Ovary (tissue), 9 donors: ENCODE data around the gene NCOA5. TPM values are rescaled to one million over a fixed set of nuclear protein-coding genes. Genes with fewer than 3 reads are reported as not detected.

Experiments
- DNase-seq, 5 donors: peaks; one replicate each; pipeline ENCODE4 v3.0.0-alpha.2; 2019 to 2020
- H3K27ac ChIP-seq, 2 donors: fragments of 200-600 bp; one replicate each; pipeline versions ENCODE4 v1.5.1 to v1.8.0; 2019 to 2022
- H3K27me3 ChIP-seq: fragments of 200-600 bp; one replicate; pipeline ENCODE4 v1.8.0; 2022
- H3K36me3 ChIP-seq: fragments of 200-600 bp; sonication (generic); one replicate; pipeline ENCODE4 v1.5.1; 2019
- H3K4me1 ChIP-seq: one replicate; pipeline ENCODE4 v1.8.1; 2013; ENCODE audit warnings: mild to moderate bottlenecking, moderate library complexity; ENCODE audit not compliant: insufficient read depth
- H3K4me3 ChIP-seq: fragments of 200-600 bp; sonication (generic); one replicate; pipeline ENCODE4 v1.5.1; 2017
- H3K9me3 ChIP-seq, 2 donors: fragments of 200-600 bp in 1 of 2; sonication (generic) in 1 of 2; one replicate each; pipeline versions ENCODE4 v1.5.1 to v1.8.1; 2013 to 2019; ENCODE audit warnings: mild to moderate bottlenecking in 1 of 2, moderate library complexity in 1 of 2
- CTCF ChIP-seq, 3 donors: fragments of 450-650 bp in 2 of 3; fragments of 200-600 bp in 1 of 3; IDR thresholded peaks; one replicate each; pipeline versions ENCODE4 v1.5.1 to v1.8.0; 2016 to 2022; ENCODE audit warnings: antibody characterized with exemption in 3 of 3, mild to moderate bottlenecking in 1 of 3
- EP300 ChIP-seq: sonication (generic); formaldehyde crosslinking; IDR thresholded peaks from one replicate; pipeline ENCODE4 v1.6.1; 2017; ENCODE audit warnings: antibody characterized with exemption
- POLR2A ChIP-seq: fragments of 450-650 bp; IDR thresholded peaks from one replicate; pipeline ENCODE4 v1.6.1; 2017; ENCODE audit warnings: antibody characterized with exemption, mild to moderate bottlenecking, moderate library complexity
- WGBS, 3 donors: extraction: QIAGEN DNeasy Blood & Tissue Kit in 1 of 3; methylation state at CpG; one replicate each; pipeline versions ENCODE4 v1.1.5 to v1.1.7; 2013 to 2017; 5-methylcytosine and 5-hydroxymethylcytosine counted together
- intact Hi-C, 4 donors: fragments of 100-400 bp; cut with DNase I; formaldehyde crosslinking; loops; one replicate each; pipeline versions ENCODE4 v1.11.0 to v1.15.1; 2022 to 2023
- polyA plus RNA-seq, 2 donors: library from polyadenylated mRNA; stranded (reverse); fragments of 200-250 nt in 1 of 2; fragments of 350-450 nt in 1 of 2; fragmentation: Illumina TruSeq in 1 of 2; extraction: RNeasy Lipid Tissue Mini Kit (QIAGEN cat#74804) in 1 of 2; gene quantifications; one replicate each; pipeline ENCODE4 v1.2.3, GENCODE V29; 2013 to 2014
- total RNA-seq, 7 donors: library from RNA; depleted of rRNA in 2 of 7; stranded (reverse); fragments of >200 nt in 2 of 7; fragmentation: NEBNext Ultra II Directional in 3 of 7; extraction: Animal tissue kit (Norgen Biotek cat#: 25700) in 3 of 7; gene quantifications; one replicate each; pipeline versions ENCODE4 v1.1.0 to v1.2.4, GENCODE V29; 2016 to 2023
- donor health status: DM: no; HTN: no; CAD: no; lungs with moderate emphysema.
- donor health status: DM: no; HTN: no; CAD: no.
- donor health status: Bipolar disorder and iron deficiency.
- donor health status: DM: yes; HTN: yes; CAD: no.
- donor health status: DM: no; HTN: no; CAD: no.
- donor health status: DM: yes; HTN: yes; CAD: no.

NCOA5 gene
- total and polyA plus RNA-seq, 9 donors = 27.6 to 51.1 (median 35.6) TPM

- DNase-seq = no peak
- Histone ChIP-seq H3K27ac (no peak overlapping the region), H3K27me3 (no peaks in the 10 kb centered on the region), H3K9me3 (no peaks in the 10 kb centered on the region), H3K4me3 (no peak overlapping the region), H3K36me3 (no peaks in the 10 kb centered on the region), H3K4me1 (peaks cover 5% of the 10 kb centered on the region)
- intact Hi-C loops = no loop called here
- TF ChIP-seq CTCF (IDR thresholded peaks at IDR 0.05) (no peak), EP300 (no peak), POLR2A (no peak)
- 10 to 16% (median 12%) methylated on average over 30 to 35 of the region's 35 CpGs for WGBS, 3 donors
Observed at GRCh38 chr20:46058599-46059281, 31.0 kb downstream of the NCOA5 start.

DNA sequence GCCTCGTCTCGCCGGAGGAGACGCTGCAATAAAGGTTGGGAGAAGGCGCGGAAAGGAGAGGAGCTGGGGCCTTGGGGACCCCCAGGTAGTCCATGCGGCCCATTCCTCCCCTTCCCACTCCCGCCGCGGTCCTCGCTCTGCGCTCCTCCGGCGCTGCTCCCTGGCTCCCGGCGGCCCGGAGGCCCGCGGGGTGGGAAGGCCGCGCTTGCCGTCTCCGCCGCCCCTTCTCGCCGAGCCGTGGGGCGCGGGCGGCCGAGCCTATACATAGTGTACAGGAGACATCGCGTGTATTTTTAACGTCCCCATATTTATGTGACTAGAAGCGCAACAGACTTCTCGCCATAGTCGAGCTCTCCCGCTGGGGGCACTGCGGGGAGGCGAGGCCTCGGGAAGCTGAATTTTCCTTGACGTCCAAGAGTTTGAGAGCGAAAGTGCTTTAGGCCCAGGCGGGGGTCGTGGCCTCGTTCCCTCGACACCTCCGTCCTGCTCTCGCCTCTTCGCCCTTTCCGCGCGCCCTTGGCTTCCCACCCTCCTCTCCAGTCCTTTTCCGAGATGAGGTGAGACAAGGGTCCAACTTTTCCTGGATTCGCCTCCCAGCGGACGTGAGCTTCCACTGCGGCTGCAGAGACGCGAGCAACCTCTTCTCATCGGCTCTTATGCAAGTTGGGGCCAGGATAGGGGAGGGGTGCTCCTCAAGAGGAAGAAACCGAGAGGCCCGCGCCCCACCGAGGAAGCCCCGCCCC lies 31.7 kb downstream of the NCOA5 start:
- peak in 3 of 5 donors; percentile 27 to 44 (median 41) for DNase-seq
- peaks cover 5% of the 10 kb centered on the region for H3K4me1 ChIP-seq
- H3K36me3 ChIP-seq = no peaks in the 10 kb centered on the region
- H3K9me3 ChIP-seq = no peaks in the 10 kb centered on the region
- TF ChIP-seq CTCF (IDR thresholded peaks at IDR 0.05) (peak in 1 of 3 donors; percentile 6), EP300 (no peak)
- intact Hi-C loops = no loop called here
- H3K27me3 ChIP-seq = no peaks in the 10 kb centered on the region
- no peak overlapping the region for H3K27ac ChIP-seq
- 4 to 6% (median 4%) methylated on average over 60 to 66 of the region's 66 CpGs for WGBS, 3 donors
- no peak overlapping the region for H3K4me3 ChIP-seq

DNA sequence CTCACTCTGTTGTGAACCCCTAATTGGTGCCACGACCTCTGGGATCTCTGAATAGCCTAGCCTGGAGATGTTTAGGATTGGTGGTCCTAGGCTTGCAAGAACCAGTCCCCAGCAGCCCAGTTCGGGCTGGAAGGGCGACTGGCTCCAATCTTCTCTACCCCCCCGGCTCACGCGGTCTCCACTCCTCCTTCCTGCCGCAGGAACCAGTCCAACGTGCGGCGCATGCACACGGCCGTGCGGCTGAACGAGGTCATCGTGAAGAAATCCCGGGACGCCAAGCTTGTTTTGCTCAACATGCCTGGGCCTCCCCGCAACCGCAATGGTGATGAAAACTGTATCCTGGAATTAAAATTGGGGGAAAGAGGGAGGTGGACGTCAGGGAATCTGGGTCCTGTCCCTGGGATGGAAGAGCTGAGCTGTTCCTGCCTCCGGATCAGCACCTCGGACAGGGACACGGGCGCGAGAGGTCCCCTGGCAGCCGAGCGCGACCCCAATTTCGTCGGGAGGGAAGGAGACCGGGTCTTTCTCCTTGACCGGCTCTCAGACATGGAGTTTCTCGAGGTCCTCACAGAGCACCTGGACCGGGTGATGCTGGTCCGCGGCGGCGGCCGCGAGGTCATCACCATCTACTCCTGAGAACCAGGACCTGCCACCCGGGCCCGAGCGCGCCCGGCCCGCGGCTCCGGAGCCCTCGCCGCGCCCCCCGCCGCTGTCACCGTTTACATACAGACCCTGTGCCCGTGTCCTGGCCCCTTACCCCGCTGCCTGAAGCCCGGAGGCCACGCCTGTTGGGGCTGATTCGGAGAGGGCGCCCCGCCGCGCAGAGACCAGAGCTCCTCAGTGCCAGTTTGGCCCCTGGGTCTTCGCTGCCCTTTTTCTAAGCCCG lies 32.5 kb downstream of the NCOA5 start:
- H3K4me3 ChIP-seq = no peak overlapping the region
- no peak overlapping the region for H3K27ac ChIP-seq
- peak; percentile 44 to 84 (median 74) for DNase-seq
- H3K4me1 ChIP-seq = peaks cover 5% of the 10 kb centered on the region
- TF ChIP-seq CTCF (IDR thresholded peaks at IDR 0.05) = no peak
- H3K36me3 ChIP-seq = no peaks in the 10 kb centered on the region
- intact Hi-C loops = no loop called here
- no peaks in the 10 kb centered on the region for H3K9me3 ChIP-seq
- WGBS, 3 donors = 11 to 14% (median 12%) methylated on average over 57 to 65 of the region's 65 CpGs
- H3K27me3 ChIP-seq = no peaks in the 10 kb centered on the region

DNA sequence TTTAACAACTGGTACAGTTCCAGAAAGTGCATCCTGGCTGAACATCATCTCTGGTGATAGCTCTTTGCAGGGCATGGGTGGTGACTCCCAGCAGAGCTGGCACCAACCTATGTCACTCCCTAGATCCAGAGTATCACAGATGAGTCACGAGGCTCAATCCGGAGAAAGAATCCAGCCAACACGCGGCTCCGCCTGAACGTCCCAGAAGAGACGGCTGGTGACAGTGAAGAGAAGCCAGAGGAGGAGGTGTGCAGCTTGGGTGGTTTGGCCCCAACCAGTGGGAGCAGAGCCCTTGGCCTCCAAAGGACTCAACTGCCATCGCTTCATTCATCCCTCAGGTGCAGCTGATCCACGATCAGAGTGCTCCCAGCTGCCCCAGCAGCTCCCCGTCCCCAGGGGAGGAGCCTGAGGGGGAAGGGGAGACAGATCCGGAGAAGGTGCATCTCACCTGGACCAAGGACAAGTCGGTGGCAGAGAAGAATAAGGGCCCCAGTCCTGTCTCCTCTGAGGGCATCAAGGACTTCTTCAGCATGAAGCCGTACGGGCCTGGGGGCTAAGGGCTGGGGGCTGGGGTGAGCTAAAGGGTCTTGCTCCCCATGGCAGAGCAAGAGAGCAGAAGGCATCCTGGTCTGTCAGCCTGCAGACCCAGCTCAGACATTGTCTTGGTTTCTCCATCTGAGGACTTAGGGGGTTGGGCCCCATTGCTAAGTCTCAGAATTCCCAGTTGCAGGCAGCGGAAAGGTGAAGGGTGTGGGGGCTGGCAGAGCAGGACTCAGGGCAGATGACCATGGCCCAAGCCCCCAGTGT lies 33.5 kb downstream of the NCOA5 start:
- TF ChIP-seq CTCF (IDR thresholded peaks at IDR 0.05) (no peak), EP300 (no peak), POLR2A (no peak)
- Histone ChIP-seq H3K4me1 (peaks cover 5% of the 10 kb centered on the region), H3K36me3 (no peaks in the 10 kb centered on the region), H3K27me3 (no peaks in the 10 kb centered on the region), H3K27ac (no peak overlapping the region), H3K9me3 (no peaks in the 10 kb centered on the region), H3K4me3 (no peak overlapping the region)
- intact Hi-C loops = no loop called here
- WGBS, 3 donors = 76 to 79% (median 78%) methylated on average over 15 of the region's 15 CpGs
- no peak for DNase-seq
